Measurements from ENCODE around the gene RHOBTB3. TPM values are rescaled to one million over a fixed set of nuclear protein-coding genes. Genes with fewer than 3 reads are reported as not detected.
A peak's percentile ranks its signal among the peaks of the same experiment; 100 is the strongest.

The RHOBTB3 gene
- total and polyA plus RNA-seq, 10 of the 15 experiments (the other 5 are each of a cell fraction or from before 2014, with no cell fraction given) = 3.6 to 42.8 (median 8.4) TPM

DNA sequence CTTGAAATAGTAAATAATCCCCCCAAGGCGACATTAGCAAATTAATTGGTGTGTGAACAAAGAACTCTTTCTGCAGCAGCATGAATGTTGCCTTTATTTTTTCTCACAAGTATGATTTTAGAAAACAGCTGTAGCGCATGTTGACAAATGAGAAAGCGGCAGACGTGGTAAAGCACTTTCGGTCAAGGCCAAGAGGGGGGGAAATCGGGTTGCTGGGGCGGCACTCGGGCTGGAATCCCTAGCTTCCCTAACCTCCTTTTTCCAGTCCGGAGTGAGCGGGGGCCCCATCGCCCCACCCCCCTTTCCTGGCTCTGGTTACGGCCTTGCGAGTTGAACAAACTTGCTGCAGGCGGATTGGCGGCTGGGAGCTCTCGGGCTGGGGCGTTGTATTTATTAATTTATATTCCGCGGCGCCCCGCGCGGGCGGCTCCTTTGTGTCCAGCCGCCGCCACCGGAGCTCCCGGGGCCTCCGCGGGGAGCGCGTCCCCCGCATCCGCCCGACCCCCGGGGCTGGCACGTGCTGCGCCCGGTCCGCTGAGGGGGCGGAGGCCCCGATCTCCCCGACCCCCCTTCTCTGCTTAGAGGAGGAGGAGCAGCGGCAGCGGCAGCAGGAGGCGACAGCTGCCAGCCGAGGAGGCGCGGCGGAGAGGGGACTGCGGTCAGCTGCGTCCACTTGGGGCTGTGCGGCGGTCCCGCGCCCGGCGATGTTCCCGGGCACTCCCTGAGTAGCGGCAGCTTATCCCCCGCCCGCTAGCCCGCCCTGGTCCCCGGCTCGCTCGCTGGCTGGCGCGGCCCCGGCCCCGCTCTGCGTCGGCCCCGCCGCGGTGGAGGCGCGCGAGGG, at the start of gene RHOBTB3 (continued):
- TF ChIP-seq, protein P1, sequence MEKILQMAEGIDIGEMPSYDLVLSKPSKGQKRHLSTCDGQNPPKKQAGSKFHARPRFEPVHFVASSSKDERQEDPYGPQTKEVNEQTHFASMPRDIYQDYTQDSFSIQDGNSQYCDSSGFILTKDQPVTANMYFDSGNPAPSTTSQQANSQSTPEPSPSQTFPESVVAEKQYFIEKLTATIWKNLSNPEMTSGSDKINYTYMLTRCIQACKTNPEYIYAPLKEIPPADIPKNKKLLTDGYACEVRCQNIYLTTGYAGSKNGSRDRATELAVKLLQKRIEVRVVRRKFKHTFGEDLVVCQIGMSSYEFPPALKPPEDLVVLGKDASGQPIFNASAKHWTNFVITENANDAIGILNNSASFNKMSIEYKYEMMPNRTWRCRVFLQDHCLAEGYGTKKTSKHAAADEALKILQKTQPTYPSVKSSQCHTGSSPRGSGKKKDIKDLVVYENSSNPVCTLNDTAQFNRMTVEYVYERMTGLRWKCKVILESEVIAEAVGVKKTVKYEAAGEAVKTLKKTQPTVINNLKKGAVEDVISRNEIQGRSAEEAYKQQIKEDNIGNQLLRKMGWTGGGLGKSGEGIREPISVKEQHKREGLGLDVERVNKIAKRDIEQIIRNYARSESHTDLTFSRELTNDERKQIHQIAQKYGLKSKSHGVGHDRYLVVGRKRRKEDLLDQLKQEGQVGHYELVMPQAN (conservative IDR thresholded peaks at IDR 0.05) = peak; percentile 65
- TF ChIP-seq CREM (IDR thresholded peaks at IDR 0.05; ENCODE audit: low read depth) (no peak), KAT2A (conservative IDR thresholded peaks at IDR 0.05; ENCODE audit: control insufficient read depth, low read depth, low read length) (no peak), EZH2 (IDR thresholded peaks at IDR 0.05; ENCODE audit: borderline replicate concordance, control insufficient read depth, low read depth, low read length) (no peak), JUNB (IDR thresholded peaks at IDR 0.05) (no peak), IRF3 (IDR thresholded peaks at IDR 0.05) (no peak), ZBTB40 (IDR thresholded peaks at IDR 0.05; ENCODE audit: borderline replicate concordance) (no peak; the same call in 1 of the 2 replicates), E2F8 (IDR thresholded peaks at IDR 0.05; ENCODE audit: low read depth, partially characterized antibody) (no peak), RAD51 (IDR thresholded peaks at IDR 0.05) (no peak), TCF3 (IDR thresholded peaks at IDR 0.05; ENCODE audit: borderline replicate concordance, insufficient read depth, low read depth, low read length) (peak; percentile 78), MTA3 (IDR thresholded peaks at IDR 0.05; ENCODE audit: borderline replicate concordance, low read length) (no peak), EGR1 (IDR thresholded peaks at IDR 0.05; ENCODE audit: borderline replicate concordance in 1 of 2, low read depth in 2 of 2, low read length in 2 of 2) (peak in 1 of 2 experiments; percentile 87; a peak in 2 of 3 replicates), RFX5 (IDR thresholded peaks at IDR 0.05; ENCODE audit: low read depth, low read length) (no peak), SRF (IDR thresholded peaks at IDR 0.05; ENCODE audit: low read depth in 2 of 2, low read length in 2 of 2) (no peak), PBX3 (IDR thresholded peaks at IDR 0.05; ENCODE audit: insufficient replicate concordance, low read depth, low read length) (no peak), BHLHE40 (IDR thresholded peaks at IDR 0.05; ENCODE audit: borderline replicate concordance in 1 of 2, low read depth in 2 of 2, low read length in 1 of 2) (peak; percentile 99 to 100)
